C4-2B (cell line): ENCODE results near the gene USP48.

Experiments
- H3K27ac ChIP-seq: fragments of 450-650 bp; 2 replicates; pipeline ENCODE4 v1.5.1; 2017
- ZFX ChIP-seq: fragments of 450-650 bp; IDR thresholded peaks from 2 replicates; pipeline ENCODE4 v1.6.1; 2017
- TF ChIP-seq, protein P1 (sequence below): fragments of 450-650 bp; conservative IDR thresholded peaks from 2 replicates; pipeline ENCODE4 v1.5.1; 2017; ENCODE audit warnings: mild to moderate bottlenecking

Gene USP48, protein sequence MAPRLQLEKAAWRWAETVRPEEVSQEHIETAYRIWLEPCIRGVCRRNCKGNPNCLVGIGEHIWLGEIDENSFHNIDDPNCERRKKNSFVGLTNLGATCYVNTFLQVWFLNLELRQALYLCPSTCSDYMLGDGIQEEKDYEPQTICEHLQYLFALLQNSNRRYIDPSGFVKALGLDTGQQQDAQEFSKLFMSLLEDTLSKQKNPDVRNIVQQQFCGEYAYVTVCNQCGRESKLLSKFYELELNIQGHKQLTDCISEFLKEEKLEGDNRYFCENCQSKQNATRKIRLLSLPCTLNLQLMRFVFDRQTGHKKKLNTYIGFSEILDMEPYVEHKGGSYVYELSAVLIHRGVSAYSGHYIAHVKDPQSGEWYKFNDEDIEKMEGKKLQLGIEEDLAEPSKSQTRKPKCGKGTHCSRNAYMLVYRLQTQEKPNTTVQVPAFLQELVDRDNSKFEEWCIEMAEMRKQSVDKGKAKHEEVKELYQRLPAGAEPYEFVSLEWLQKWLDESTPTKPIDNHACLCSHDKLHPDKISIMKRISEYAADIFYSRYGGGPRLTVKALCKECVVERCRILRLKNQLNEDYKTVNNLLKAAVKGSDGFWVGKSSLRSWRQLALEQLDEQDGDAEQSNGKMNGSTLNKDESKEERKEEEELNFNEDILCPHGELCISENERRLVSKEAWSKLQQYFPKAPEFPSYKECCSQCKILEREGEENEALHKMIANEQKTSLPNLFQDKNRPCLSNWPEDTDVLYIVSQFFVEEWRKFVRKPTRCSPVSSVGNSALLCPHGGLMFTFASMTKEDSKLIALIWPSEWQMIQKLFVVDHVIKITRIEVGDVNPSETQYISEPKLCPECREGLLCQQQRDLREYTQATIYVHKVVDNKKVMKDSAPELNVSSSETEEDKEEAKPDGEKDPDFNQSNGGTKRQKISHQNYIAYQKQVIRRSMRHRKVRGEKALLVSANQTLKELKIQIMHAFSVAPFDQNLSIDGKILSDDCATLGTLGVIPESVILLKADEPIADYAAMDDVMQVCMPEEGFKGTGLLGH

DNA sequence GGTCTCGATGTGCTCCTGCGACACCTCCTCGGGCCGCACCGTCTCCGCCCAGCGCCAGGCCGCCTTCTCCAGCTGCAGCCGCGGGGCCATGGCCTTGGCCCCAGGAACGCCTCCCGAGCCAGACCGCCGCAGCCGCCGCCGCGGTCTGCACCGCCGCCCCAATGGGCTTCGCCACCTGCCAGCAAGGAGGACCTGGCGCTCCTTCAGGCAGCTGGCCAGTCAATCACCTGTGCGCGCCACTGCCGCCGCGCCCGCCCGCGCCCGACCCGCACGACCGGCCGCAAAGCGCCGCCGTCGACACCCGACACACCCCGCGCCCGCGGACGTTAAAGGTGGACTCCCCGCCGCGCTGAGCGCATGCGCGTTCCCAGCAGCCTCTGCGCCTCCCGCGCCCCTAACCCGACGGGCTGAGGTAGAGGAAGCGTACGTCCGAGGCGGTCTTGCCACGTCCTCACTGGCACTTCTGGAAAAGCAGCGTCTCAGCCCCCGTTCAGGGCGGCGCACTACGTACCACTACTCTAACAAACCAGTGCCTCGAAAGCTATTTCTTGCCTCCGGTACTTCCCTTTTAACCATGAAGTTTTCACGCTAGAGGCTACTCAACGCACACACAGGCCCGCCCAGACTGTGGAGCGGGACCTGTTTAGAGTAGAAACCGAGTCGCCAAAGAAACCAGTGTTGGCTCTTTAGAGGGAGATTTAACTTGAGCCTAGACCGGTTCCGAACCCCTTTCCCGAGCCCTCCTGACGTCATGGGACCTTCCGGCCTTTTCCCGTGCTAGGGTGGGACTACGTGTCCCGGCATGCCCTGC is at the start of gene USP48:
USP48 (minus strand) TSS at position 282 of the 811 bp plus-strand sequence; CDS start at position 90, 192 bp downstream.
- peak within 1 kb of the TSS; percentile 88 for H3K27ac ChIP-seq
- peak; percentile 23; the same call in 1 of the 2 replicates for TF ChIP-seq ZFX
- TF ChIP-seq, protein P1, sequence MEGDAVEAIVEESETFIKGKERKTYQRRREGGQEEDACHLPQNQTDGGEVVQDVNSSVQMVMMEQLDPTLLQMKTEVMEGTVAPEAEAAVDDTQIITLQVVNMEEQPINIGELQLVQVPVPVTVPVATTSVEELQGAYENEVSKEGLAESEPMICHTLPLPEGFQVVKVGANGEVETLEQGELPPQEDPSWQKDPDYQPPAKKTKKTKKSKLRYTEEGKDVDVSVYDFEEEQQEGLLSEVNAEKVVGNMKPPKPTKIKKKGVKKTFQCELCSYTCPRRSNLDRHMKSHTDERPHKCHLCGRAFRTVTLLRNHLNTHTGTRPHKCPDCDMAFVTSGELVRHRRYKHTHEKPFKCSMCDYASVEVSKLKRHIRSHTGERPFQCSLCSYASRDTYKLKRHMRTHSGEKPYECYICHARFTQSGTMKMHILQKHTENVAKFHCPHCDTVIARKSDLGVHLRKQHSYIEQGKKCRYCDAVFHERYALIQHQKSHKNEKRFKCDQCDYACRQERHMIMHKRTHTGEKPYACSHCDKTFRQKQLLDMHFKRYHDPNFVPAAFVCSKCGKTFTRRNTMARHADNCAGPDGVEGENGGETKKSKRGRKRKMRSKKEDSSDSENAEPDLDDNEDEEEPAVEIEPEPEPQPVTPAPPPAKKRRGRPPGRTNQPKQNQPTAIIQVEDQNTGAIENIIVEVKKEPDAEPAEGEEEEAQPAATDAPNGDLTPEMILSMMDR, result no peak

DNA sequence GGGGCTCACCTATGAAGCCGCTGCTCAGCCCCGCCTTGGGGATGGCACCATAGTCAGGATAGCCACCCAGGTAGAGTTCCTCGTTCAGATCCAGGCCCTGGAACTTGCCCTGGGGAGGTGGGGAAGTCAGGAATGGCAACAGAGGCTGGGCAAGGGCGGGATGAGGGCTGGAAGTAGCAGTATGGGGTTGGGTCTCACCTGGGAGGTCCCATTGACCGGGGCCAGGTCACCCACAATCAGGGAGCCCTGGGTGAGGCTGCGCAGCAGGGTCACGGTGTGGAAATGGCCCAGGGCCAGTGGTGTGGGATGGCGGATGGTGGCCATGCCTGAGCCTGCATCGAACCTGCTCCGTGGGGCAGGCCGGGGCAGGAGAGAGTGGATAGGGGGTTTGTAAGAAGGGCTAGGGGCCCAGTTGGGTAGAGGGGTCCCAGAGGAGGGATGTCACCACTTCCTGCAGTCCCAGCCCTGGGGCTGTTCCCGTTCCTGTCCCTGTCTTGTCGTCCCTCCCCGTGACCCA is 48.6 kb upstream of the USP48 start:
- H3K27ac ChIP-seq, result no peak overlapping the region
- TF ChIP-seq, protein P1, result no peak
- no peak for TF ChIP-seq ZFX

DNA sequence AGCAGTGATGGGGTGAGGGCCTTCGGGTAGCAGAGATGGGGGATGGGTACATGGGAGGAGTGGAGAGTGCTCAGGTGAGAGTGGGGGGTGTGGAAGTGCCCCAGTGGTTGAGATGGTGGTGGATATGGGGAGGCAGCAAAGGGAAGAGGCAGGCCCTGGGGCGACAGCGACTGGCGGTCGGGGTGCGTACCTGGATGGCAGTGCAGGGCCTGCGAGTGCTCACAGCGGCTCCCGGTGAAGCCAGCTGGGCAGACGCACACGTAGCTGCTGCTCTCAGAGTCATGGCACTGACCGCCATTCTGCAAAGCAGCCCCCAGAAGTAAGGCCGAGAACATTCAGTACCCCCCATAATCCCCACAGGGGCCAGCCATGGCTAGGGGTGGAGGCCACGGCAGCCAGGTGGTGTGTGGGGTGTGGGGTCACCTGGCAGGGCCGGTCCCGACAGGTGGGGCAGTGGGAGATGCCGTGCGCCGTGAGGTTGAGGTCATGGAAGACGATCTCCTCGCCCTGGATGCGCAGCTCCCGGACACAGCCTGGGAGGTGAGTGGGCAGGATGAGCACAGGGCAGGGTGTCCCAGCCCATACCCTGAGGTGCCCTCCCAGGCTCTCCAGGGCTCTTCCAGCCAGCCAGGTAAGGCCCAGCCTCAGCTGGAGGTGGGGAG is 48.0 kb upstream of the USP48 start:
- H3K27ac ChIP-seq, result no peak overlapping the region
- TF ChIP-seq, protein P1, result no peak
- no peak for TF ChIP-seq ZFX

DNA sequence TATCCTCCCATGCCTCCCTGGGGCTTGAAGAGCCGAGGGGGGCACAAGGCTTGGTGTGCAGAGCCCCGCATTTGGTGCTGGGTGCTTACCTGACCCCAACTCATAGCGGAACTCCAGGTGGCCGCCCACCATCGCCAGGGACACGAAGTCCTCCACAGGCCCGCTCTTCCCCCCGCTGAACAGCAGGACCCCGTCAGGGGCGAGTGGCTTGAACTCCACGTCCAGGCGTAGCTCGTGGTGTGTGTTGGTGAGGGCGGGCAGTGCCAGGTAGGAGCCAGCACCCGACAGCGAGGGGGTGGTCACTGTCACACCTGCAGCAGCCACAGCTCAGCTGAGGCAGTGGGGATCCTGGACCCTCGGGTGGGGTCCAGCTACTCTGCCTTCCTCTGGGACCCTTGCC is 46.3 kb upstream of the USP48 start:
- H3K27ac ChIP-seq, result no peak overlapping the region
- TF ChIP-seq ZFX, result no peak
- TF ChIP-seq, protein P1, result no peak

DNA sequence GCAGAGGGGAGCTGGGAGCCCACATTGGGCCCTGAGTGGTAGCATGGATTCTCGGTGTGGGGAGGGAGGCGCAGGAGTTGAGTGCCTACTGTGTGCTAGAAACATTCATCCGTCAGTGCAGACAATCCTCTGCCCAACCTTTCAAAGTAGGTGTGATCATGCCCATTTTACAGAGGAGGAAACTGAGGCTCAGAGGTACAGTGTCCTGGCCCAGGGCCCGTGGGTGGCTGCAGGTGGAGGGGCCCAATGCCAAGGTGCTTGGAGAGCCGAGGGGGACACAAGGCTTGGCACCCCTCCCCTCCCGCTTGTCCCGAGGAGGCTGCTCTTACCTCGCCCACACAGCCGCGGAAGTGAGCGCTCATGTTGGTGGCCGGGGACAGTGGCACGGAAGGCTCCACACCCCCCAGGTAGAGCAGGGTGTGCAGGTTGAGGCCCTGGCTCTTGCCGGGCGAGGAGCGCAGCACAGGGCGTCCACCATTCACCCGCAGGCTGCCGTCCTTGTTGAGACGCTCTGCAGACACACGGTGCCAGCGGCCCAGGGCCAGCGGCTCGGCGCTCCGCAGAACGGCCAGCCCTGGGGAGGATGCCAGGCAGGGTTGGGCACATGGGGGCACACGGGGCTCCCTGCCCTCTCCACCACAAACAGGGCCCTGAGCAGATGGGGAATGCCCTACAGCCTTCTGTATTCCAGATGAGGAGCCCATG is 45.7 kb upstream of the USP48 start:
- TF ChIP-seq, protein P1, result no peak
- TF ChIP-seq ZFX, result no peak
- no peak overlapping the region for H3K27ac ChIP-seq

DNA sequence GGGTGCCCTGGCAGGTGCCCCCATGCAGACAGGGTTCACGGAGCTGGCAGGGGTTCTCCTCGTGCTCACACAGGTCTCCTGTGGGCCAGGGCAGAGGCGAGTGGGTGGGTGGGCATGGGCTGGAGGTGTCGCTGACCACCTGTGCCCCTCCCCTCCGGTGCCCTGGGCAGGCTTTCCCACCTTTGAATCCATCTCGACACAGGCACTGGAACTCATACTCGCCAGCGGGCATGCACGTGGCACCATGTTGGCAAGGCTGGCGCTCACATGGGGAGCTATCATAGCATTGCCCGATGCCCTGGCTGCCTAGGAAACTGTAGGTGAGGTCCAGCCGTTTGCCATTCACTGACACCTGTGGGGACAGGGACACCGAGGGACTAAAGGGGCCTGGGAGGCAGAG is 45.1 kb upstream of the USP48 start:
- TF ChIP-seq ZFX, result no peak
- TF ChIP-seq, protein P1, result no peak

More for the DNA sequence above, 45.1 kb upstream of the USP48 start:
- H3K27ac ChIP-seq, result no peak overlapping the region
